ENCODE data around the gene RIMBP2. TPM values are rescaled to one million over a fixed set of nuclear protein-coding genes. Genes with fewer than 3 reads are reported as not detected.
"Not testable (repeated sequence)": the region's sequence is repeated elsewhere in the genome, so short reads cannot be mapped to it uniquely, and the experiment has no call there.

The RIMBP2 gene
- total RNA-seq, 2 experiments from 2014 or later = not detected

DNA sequence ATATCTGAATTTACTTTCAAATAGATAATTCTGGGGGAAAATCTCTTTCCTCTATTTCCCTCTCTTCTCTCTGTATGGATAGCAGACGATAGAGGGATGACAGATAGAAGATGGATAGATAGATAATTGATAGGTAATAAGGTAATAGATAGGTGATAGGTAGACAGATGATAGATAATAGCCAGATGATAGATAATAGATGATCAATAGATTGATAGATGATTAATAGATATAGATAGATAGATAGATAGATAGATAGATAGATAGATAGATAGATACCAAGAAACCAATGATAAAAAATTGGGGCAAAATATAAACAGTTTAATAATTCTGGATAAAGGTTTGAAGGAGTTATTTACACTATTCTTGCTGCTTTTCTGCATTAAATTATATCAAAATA lies 26.6 kb upstream of the RIMBP2 start:
- ChIA-PET CTCF (no interaction called here), POLR2A (no interaction called here)

DNA sequence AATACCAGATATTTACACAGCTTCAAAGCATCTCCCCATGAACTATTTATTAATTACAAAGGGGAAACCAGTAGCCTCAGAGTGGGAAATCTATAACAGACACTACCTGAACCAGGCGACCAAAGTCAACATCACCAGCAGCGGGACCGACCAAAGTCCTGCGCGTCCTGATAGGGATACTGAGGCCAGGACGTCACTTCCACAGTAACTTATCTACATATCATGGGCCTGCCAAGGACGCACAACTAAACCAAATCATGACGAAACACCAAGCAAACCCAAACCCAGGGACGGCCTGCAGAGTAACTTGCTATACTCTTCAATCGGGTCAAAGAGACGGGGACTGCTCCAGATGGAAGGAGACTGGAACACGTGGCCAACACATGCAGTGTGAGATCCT lies 26.0 kb upstream of the RIMBP2 start:
- CTCF ChIA-PET = no interaction called here
- POLR2A ChIA-PET = no interaction called here

DNA sequence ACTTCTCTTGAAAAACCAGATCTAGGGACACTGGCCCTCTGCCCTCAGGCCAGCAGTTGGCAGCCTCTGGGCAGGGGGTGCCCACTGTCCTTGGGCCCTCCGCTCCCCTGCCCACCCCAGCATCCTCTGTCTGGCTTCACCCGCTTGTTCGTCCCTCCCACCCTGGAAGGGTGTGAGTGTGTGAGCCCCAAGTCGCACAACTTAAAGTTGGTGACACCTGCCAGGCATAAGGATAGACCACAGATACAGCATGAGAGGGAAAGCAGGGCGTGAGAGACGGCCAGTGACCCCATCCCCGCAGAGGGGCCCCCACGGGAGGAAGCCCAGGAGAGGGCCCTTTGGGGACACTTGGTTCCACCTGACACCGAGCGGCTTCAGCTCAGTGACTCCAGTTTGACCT lies 23.5 kb upstream of the RIMBP2 start:
- CTCF ChIA-PET = no interaction called here
- POLR2A ChIA-PET = no interaction called here

DNA sequence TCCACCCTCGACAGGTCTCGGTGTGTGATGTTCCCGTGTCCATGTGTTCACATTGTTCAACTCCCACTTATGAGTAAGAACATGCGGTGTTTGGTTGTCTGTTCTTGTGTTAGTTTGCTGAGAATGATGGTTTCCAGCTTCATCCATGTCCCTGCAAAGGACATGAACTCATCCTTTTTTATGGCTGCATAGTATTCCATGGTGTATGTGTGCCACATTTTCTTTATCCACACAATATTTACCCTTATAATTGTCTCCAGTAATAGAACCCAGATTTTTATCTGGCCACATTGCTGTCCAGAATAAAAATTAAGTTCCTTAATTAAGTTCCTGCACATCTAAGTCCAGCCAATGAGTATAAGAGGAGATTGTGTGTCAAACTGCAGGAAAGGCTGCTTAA lies 22.3 kb upstream of the RIMBP2 start:
- POLR2A ChIA-PET = not testable (repeated sequence)
- CTCF ChIA-PET = interaction anchor here (0.7 kb wide), 1 partner anchor 266 kb away, joined by 5 read pairs; no protein-coding TSS in a partner anchor

DNA sequence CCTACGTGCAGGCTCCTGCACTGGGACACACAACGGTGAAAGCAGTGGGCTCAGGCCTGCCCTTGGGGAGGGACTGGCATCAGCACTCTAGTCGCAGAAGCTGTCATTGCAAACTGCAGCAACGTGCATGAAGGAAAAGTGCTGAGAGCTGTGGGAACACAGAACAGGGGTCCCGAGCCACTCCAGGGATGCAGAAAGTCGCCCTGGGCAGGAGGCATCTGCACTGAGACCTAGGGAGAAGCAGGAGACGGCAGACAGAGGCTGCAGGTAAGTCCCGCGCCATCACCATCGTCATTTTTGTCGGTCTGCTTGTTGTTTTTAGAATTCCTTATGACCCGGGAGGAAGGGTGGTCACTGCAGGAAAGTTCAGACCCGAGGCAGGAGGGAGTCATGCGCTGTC lies 21.6 kb upstream of the RIMBP2 start:
- ChIA-PET CTCF (no interaction called here), POLR2A (no interaction called here)

DNA sequence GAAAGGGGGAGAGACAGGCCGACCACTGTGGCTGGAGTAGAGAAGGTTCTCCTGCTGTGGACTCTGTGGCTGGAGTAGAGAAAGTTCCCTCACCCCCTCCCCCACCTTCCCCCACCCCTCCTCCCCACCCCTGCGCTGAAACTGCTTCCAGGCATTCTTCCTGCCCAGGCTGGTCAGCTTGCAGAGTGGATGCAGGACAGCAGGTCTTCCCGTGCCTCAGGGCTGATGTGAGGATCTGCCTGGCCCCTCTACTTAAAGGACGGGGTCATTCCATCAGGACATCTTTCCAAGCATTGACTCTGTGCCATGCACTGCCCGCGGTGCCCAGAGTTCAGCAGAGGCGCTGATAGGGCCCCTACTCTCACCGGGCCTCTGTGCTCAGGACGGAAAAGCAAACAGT lies 13.2 kb upstream of the RIMBP2 start:
- POLR2A ChIA-PET = no interaction called here
- CTCF ChIA-PET = no interaction called here

DNA sequence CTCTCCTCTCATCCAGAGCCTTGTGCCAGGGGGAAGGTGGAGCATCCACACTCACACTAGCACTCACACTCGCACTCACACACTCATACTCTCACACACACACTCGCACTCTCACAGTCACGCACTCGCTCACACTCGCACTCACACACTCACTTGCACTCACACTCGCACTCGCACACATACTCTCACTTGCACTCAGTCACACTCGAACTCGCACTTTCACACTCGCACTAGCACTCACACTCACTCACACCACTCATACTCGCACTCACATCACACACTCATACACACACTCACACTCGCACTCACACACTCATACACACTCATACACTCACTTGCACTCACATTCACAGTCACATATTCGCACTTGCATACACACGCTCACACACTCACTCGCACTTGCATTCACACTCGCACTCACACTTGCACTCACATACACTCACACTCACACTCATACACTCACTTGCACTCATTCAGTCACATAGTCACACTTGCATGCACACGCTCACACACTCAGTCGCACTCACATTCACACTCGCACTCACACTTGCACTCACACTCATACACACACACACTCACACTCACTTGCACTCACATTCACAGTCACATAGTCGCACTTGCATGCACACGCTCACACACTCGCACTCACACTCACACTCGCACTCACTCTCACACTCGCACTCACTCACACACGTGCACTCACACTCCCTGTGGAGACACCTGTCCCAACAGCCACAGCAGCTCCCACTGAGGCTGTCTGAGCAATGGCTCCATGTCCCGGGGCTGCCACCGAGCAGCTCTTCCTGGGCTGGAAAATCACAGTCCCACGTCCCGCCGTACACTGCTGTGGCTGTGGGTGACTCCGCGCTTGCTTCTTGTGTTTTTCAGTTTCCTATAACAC lies 12.3 kb upstream of the RIMBP2 start:
- ChIA-PET POLR2A (no interaction called here), CTCF (interaction anchor here (0.6 kb wide), 1 partner anchor 29 kb away, joined by 5 read pairs; no protein-coding TSS in a partner anchor)

DNA sequence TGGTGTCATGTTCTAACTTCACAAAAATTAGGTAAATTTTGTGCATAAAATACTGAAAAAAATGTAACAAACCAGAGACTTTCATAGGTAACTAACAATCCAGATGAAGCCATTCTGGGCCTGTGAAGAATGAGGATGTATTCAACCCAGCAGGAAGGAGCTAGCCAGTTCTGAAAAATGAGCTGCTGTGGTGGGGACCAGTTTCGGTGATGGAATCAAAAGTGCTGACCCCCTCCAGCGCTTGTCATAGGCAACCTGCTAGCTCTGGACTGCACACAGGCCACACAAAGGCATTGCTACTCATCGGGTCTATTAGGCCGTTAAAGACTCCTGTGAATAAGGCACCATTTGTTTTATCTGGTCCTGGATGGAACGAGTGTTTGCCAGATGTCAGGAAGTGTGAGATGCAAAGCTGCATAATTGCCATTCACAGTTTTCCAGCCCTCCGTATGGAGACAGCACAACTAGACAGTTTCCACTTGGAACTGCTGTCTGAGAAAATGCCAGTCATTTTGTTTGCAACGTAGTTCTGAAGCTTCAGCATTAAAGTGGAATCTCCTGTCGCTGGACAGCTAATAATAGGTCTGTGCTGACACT lies 3.3 kb upstream of the RIMBP2 start:
- CTCF ChIA-PET = no interaction called here

DNA sequence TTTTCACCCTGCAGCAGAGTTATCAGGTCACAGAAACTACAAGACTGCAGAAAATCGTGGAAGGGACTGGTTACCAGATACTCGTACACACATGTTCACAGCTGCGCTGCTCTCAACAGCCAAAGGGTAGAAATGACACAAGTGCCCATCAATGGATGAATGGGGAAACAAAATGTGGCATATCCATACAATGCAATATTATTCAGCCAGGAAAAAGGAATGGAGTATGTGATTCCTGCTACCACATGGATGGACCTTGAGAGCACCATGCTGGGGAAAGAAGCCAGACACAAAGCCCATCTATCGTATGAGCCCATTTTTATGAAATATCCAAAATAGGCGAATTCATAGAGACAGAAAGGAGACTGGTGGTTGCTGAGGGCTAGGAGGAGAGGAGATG lies 1.7 kb upstream of the RIMBP2 start:
- CTCF ChIA-PET = no interaction called here
- POLR2A ChIA-PET = no interaction called here

More for the DNA sequence above, 3.3 kb upstream of the RIMBP2 start:
- POLR2A ChIA-PET = no interaction called here

DNA sequence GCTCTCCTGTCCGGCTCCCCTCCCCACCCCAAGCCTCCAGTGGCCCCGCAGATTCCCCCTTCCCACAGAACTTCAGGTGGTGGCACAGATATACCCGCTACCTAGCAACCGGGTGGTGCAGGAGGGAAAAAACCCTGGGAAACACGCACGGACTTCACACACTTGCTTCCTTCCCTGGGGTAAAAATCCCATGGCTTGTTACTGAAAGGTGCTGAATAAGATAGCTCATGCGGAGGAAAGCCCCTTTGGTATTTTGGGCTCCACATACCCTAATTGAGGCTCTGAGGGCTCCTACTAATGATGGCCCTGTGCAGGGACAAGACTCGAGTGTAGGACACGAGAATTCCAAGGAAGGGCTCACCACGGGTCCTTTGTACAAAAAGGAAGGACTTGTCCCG lies 869 bp upstream of the RIMBP2 start:
- POLR2A ChIA-PET = no interaction called here
- CTCF ChIA-PET = no interaction called here

DNA sequence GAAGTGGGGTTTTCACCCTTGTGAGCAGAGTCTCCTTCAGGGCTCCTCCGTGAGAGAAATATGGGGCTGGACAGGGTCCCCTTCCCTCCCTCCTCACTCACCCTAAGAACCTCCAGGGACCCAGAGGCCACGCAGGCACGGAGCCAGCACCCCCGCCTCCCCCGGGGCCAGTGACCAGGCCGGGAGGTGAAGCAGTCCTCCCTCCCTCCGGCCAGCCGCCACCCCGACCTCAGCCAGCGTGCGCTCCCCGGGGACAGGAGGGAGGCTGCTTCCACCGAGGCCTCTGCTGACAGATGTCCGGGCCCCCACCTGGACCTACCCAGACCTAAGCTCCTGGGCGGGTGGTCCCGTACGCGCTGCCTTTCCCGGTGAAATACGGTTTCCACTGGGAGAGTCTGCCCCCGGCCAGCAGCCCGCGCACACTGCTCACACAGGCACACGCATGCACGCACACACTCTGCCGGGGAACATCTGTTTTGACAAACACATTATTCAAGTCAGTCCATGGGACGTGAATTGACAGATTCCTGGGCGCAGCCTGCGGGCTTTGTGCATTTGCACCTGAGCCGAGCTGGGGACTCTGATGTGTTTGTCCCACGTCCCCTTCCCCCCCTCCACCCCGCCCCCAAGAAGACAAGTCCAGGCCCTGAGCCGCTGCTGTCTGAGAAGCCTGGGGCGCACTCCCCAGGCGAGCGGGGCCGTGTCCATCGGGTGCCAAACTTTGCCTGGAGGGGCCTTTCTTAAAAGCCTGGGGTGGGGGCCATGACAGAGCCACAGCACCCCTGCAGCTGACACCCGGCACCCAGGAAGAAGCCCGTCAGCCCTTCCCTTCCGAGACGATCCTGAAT lies 725 bp downstream of the RIMBP2 start:
- ChIA-PET CTCF (no interaction called here), POLR2A (no interaction called here)

DNA sequence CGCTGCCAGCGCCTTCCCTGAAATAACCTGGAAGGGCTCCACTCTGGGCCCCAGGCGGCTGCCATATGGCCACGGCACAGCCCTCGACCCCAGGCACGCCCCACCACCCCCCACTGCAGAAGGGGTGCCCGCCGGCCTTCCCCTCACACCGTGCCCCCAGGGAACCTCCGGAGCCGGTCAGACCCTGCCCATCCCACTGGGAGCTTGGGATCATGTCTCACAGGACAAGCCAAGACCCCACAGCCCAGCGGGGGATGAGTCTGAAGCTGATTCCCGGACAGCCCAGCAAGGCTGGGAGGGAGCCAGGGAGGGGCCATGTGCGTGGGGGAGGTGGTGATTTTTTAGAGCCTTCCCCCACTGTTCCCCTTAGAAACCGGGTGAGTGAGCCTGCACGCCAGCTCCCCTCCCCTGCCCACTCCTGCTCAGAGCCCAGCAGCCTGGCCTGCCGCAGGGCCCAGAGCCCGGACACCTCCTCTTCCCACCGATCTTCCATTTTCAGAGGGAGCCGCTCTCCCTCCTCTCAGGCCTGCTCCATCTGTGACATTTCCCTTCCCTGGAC lies 1.4 kb downstream of the RIMBP2 start:
- ChIA-PET CTCF (no interaction called here), POLR2A (no interaction called here)

DNA sequence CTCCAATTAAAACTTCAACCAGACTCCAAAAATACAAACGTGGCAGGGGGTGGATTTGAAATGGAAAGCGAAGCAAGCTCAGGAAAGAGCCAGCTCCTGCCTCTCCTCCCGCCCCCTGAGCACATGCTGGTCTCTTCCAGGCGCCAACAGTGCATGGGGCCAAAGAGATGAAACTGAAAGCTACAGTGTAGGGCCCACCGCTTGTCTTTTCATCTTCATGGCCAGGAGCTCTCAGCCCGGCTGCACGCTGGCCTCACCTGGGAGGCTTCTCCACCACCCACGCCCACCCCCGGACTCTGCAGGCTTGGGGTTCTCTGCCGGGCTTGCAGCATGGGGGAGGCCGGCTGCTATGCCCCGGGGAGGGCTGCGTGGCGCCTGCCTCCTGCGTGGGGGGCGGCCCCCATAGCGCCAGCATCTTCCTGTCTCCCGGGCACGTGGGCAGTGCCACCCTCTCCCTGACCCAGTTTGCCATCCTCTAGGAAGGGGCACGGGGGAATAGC lies 2.0 kb downstream of the RIMBP2 start:
- ChIA-PET CTCF (interaction anchor here (0.6 kb wide), 1 partner anchor 22 kb away, joined by 3 read pairs; no protein-coding TSS in a partner anchor), POLR2A (no interaction called here)

DNA sequence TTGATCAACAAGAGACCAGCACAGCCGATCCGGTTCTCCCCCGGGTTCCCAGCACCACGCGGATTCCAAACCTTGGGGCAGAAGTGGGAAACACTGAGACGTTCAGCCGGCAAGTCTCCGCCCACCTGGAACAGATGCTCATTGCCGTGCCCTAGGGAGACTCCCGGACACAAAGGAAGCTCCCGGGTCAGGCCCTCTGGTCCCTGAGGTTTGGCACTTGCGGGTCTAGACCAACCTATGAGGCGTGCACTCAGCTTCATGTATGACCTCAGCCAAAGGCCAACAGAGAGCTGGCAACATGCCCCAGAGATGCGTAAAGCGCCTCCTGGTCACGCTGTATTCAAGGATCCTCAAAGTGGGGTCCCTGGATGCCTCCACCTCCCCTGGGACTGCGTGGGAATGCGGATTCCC lies 2.5 kb downstream of the RIMBP2 start:
- POLR2A ChIA-PET = no interaction called here
- CTCF ChIA-PET = interaction anchor here (0.6 kb wide), 1 partner anchor 21 kb away, joined by 3 read pairs; no protein-coding TSS in a partner anchor

DNA sequence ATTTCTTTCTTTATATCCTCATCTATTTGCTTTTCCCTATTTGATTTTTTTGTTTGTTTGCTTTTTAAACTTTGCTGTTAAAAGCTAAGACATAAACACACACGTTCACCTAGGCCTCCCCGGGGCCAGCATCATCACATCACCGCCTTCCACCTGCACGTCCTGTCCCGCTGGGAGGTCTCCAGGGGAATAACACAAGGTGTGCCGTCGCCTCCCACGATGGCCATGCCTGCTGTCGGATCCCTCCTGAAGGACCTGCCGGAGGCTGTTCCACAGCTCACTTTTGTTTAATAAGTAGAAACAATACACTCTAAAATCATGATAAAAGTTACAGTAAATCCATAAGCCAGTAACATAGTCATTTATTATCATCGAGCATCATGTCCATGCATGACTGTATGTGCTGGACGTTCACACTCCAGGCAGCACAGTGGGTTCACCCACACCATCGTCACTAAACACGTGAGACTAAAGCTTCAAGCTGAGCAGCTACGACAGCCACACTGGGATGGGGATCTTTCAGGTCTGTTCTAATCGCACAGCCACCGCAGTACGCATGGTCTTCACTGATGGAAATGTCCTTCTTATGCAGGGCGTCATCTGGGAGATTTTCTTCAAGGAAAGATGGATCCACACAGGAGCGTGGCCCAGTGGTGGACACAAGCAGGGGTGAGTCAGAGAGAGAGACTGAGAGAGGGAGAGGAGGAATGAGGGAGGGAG lies 3.6 kb downstream of the RIMBP2 start:
- POLR2A ChIA-PET = no interaction called here

DNA sequence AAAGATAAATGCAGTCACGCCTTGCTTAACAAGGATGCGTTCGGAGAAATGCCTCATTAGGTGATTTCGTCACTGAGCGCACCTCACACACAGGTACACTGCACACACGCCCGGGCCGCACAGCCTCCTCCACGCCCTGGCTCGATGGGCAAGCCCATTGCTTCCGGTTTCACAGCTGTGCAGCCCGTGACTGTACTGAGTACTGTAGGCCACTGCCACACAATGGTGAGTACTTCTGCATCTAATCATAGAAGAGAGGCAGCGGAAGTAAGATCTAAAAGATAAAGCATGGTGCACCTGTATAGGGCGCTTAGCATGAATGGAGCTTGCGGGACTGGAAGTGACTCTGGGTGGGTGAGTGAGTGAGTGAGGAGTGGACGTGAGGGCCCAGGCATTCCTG lies 4.3 kb downstream of the RIMBP2 start:
- POLR2A ChIA-PET = no interaction called here
- CTCF ChIA-PET = no interaction called here

More for the DNA sequence above, 3.6 kb downstream of the RIMBP2 start:
- CTCF ChIA-PET = no interaction called here

DNA sequence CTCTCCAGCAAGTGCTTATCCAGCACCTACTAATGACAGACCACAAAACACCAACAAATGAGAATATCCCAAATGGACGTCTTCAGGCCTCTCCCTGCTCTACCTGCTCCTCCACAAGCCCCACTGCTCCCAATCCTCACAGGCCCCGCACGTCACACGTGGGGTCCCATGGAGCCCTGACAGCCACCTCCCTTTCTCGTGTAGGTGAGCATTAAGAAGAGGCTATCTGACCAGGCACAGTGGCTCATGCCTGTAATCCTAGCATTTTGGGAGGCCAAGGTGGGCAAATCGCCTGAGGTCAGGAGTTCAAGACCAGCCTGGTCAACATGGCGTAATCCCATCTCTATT lies 5.4 kb downstream of the RIMBP2 start:
- CTCF ChIA-PET = no interaction called here
- POLR2A ChIA-PET = no interaction called here

DNA sequence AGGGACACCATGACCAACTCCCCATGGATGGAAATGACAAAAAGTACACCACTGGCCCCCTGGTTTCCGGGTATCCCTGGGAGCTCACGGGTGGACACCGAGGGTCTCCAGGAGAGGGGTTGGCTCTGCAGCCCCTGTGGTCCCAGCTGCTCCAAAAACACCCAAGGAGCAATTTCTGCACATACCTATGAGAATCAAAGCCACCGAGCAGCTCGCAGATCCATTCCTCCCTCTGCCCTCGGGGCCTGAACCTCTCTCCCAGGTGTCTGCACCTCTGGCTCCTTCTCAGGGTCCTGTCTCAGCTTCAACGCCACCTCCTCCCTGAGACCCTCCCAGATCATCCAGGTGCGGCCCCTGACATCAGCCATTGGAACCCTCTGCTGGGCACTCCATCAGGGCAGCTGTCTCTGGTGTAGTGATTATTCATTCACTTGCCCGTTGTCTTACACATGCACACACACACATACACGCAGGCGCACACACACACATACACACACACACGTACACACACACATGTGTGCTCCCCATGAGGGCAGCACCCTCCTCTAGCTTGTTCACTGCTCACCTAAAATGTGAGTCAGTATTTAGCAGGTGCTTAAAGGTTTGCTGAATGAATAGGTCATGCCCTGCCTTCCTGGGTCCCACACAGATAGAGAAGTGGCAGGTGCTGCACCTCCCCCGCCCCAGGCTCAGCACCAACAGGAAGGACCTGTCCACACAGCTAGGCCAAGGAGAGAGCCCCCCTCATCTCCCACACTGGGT lies 5.9 kb downstream of the RIMBP2 start:
- ChIA-PET CTCF (no interaction called here), POLR2A (no interaction called here)

Measured in activated CD8-positive, alpha-beta memory T cell treated with anti-CD3 and anti-CD28 coated beads for 36 hours (primary cell).